Liver (tissue), 3 donors: ENCODE data around the gene SLMAP.

Source experiments
- CTCF ChIP-seq: fragments of 150-350 bp; IDR thresholded peaks from 2 replicates; pipeline ENCODE4 v1.5.1; 2017; ENCODE audit warnings: improper control_type of control experiment, low read depth, low read length; ENCODE audit not compliant: missing input control
- FOXA1 ChIP-seq: IDR thresholded peaks from 2 replicates; pipeline ENCODE4 v1.6.1; 2016; ENCODE audit warnings: antibody characterized with exemption
- GABPA ChIP-seq, 2 donors: IDR thresholded peaks in 1 of 2; conservative IDR thresholded peaks in 1 of 2; 2 replicates each; pipeline ENCODE4 v1.6.1; 2016; ENCODE audit warnings: antibody characterized with exemption in 2 of 2, mild to moderate bottlenecking in 1 of 2, moderate library complexity in 1 of 2
- RAD21 ChIP-seq, 2 donors: IDR thresholded peaks; 2 replicates each; pipeline ENCODE4 v1.6.1; 2016; ENCODE audit warnings: antibody characterized with exemption in 2 of 2, mild to moderate bottlenecking in 2 of 2
- REST ChIP-seq: IDR thresholded peaks from 2 replicates; pipeline ENCODE4 v1.6.1; 2016; ENCODE audit warnings: antibody characterized with exemption, mild to moderate bottlenecking
- TAF1 ChIP-seq: conservative IDR thresholded peaks from 2 replicates; pipeline ENCODE4 v1.6.1; 2016; ENCODE audit warnings: antibody characterized with exemption, mild to moderate bottlenecking
- YY1 ChIP-seq: IDR thresholded peaks from 2 replicates; pipeline ENCODE4 v1.6.1; 2016; ENCODE audit warnings: antibody characterized with exemption, mild to moderate bottlenecking
- donor health status: healthy.
- donor health status: healthy.

- TF ChIP-seq CTCF (peak; percentile 3), YY1 (peak; percentile 36), RAD21 (IDR thresholded peaks at IDR 0.05) (peak; percentile 69 to 70), TAF1 (no peak), REST (no peak), FOXA1 (no peak), GABPA (IDR thresholded peaks at IDR 0.05 in 1 of 2, conservative IDR thresholded peaks at IDR 0.05 in 1 of 2) (no peak)
Measured at GRCh38 chr3:57826245-57826951, 70.3 kb downstream of the SLMAP start.
